Prostate gland (tissue), 2 donors: ENCODE results near the gene KLK7. TPM values are rescaled to one million over a fixed set of nuclear protein-coding genes. Genes with fewer than 3 reads are reported as not detected.

Experiments
- DNase-seq: peaks from one replicate; pipeline ENCODE4 v3.0.0-alpha.2; 2019; ENCODE audit warnings: low spot score
- H3K27ac ChIP-seq, 2 donors: fragments of 200-600 bp; sonication (generic); 2 replicates each; pipeline ENCODE4 v1.5.1; 2017 to 2019
- H3K27me3 ChIP-seq: fragments of 200-600 bp; sonication (generic); replicated peaks from 2 replicates; pipeline ENCODE4 v1.5.1; 2019; ENCODE audit not compliant: insufficient read depth
- H3K36me3 ChIP-seq, 2 donors: fragments of 200-600 bp; sonication (generic); 1 replicate in 1 of 2; 2 replicates in 1 of 2; pipeline versions ENCODE4 v1.5.1 to v1.8.1; 2017 to 2019
- H3K4me1 ChIP-seq: fragments of 200-600 bp; sonication (generic); replicated peaks from 2 replicates; pipeline ENCODE4 v1.5.1; 2019
- H3K4me3 ChIP-seq, 2 donors: fragments of 200-600 bp; sonication (generic); 2 replicates each; pipeline ENCODE4 v1.5.1; 2017 to 2019
- H3K9me3 ChIP-seq: fragments of 200-600 bp; sonication (generic); 2 replicates; pipeline ENCODE4 v1.5.1; 2017
- POLR2A ChIP-seq: fragments of 450-650 bp; IDR thresholded peaks from one replicate; pipeline ENCODE4 v1.6.1; 2016; ENCODE audit warnings: antibody characterized with exemption, mild to moderate bottlenecking
- POLR2AphosphoS5 ChIP-seq: sonication (generic); formaldehyde crosslinking; IDR thresholded peaks from one replicate; pipeline ENCODE4 v1.6.1; 2017; ENCODE audit warnings: antibody characterized with exemption
- WGBS: methylation state at CpG from one replicate; pipeline ENCODE4 v1.1.5; 2018; 5-methylcytosine and 5-hydroxymethylcytosine counted together
- intact Hi-C: fragments of 100-400 bp; cut with DNase I; formaldehyde crosslinking; loops from one replicate; pipeline ENCODE4 v1.14.2; 2022
- total RNA-seq, 2 donors: library from RNA; depleted of rRNA; stranded (reverse); fragments of >200 nt; gene quantifications; one replicate each; pipeline ENCODE4 v1.1.0, GENCODE V29; 2016
- TF ChIP-seq, protein P1 (sequence below), 4 experiments: fragments of 200-600 bp in 2 of 4; fragments of 450-650 bp in 2 of 4; sonication (generic) in 2 of 4; IDR thresholded peaks; 1 replicate in 3 of 4; 2 replicates in 1 of 4; pipeline ENCODE4 v1.5.1; 2016 to 2019; ENCODE audit warnings: antibody characterized with exemption in 4 of 4, mild to moderate bottlenecking in 2 of 4, moderate library complexity in 2 of 4

KLK7 gene
- total RNA-seq, 2 donors from 2014 or later: 0.68 to 1.2 TPM

GRCh38 chr19:50957587-50957986 lies 26.1 kb downstream of the KLK7 start:
- Histone ChIP-seq H3K27ac (no peak overlapping the region), H3K4me1 (no peaks in the 10 kb centered on the region), H3K9me3 (no peaks in the 10 kb centered on the region), H3K4me3 (no peak overlapping the region), H3K27me3 (no peaks in the 10 kb centered on the region), H3K36me3 (no peaks in the 10 kb centered on the region)
- whole genome bisulfite sequencing: 81% methylated on average over 8 of the region's 8 CpGs
- TF ChIP-seq, protein P1, sequence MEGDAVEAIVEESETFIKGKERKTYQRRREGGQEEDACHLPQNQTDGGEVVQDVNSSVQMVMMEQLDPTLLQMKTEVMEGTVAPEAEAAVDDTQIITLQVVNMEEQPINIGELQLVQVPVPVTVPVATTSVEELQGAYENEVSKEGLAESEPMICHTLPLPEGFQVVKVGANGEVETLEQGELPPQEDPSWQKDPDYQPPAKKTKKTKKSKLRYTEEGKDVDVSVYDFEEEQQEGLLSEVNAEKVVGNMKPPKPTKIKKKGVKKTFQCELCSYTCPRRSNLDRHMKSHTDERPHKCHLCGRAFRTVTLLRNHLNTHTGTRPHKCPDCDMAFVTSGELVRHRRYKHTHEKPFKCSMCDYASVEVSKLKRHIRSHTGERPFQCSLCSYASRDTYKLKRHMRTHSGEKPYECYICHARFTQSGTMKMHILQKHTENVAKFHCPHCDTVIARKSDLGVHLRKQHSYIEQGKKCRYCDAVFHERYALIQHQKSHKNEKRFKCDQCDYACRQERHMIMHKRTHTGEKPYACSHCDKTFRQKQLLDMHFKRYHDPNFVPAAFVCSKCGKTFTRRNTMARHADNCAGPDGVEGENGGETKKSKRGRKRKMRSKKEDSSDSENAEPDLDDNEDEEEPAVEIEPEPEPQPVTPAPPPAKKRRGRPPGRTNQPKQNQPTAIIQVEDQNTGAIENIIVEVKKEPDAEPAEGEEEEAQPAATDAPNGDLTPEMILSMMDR (IDR thresholded peaks at IDR 0.05): no peak
- TF ChIP-seq POLR2AphosphoS5 (no peak), POLR2A (no peak)
- intact Hi-C loops: no loop called here
- DNase-seq: no peak

DNA sequence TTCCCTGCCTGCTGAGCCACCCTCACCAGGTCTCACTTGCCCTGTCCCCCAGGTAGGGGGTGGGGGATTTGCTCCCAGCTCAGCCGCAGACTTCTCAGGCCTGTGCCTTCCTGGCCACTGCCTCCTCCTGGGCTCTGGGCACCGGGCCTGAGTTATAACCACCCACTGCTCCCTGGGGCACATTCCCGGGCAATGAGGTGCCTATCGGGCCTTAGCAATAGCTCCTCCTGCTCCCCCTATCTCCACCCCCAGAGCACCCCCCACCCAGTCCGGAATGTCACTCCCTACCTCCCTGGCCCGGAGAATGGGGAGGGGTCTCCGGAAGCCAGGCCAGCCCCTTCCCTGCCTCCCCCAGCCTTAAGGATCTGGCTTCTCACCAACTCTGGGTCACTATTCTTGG lies 30.8 kb downstream of the KLK7 start, which contains the start of gene KLK5:
Gene KLK5 (minus strand): TSS at position 129 of the 400 bp plus-strand sequence. CDS start 381 bp downstream, outside the sequence.
- TF ChIP-seq, protein P1 (IDR thresholded peaks at IDR 0.05): no peak
- TF ChIP-seq POLR2AphosphoS5 (no peak), POLR2A (no peak)
- H3K27ac ChIP-seq: no peak within 1 kb of the TSS
- no peaks in the 10 kb centered on the region for H3K4me1 ChIP-seq
- 15% methylated on average over 7 of the region's 7 CpGs for WGBS
- H3K9me3 ChIP-seq: no peaks in the 10 kb centered on the region
- no peaks in the 10 kb centered on the region for H3K36me3 ChIP-seq
- intact Hi-C loops: no loop called here
- no peaks in the 10 kb centered on the region for H3K27me3 ChIP-seq
- DNase-seq: no peak
- no peak within 1 kb of the TSS for H3K4me3 ChIP-seq

GRCh38 chr19:50949861-50950260 lies 33.9 kb downstream of the KLK7 start:
- no peak for DNase-seq
- intact Hi-C loops: no loop called here
- no peaks in the 10 kb centered on the region for H3K9me3 ChIP-seq
- H3K27me3 ChIP-seq: no peaks in the 10 kb centered on the region
- WGBS: 50% methylated on average over 19 of the region's 19 CpGs
- TF ChIP-seq POLR2A (no peak), POLR2AphosphoS5 (no peak)
- TF ChIP-seq, protein P1 (IDR thresholded peaks at IDR 0.05): no peak
- H3K4me1 ChIP-seq: no peaks in the 10 kb centered on the region
- no peak overlapping the region for H3K4me3 ChIP-seq
- H3K27ac ChIP-seq: no peak overlapping the region
- H3K36me3 ChIP-seq: no peaks in the 10 kb centered on the region

GRCh38 chr19:50947123-50947522 lies 36.6 kb downstream of the KLK7 start:
- no peaks in the 10 kb centered on the region for H3K9me3 ChIP-seq
- H3K36me3 ChIP-seq: no peaks in the 10 kb centered on the region
- no peak overlapping the region for H3K4me3 ChIP-seq
- intact Hi-C loops: no loop called here
- TF ChIP-seq POLR2A: no peak
- TF ChIP-seq, protein P1 (IDR thresholded peaks at IDR 0.05): no peak
- no peak for TF ChIP-seq POLR2AphosphoS5
- WGBS: 78% methylated on average over 4 of the region's 4 CpGs
- no peaks in the 10 kb centered on the region for H3K27me3 ChIP-seq
- no peak overlapping the region for H3K27ac ChIP-seq
- no peaks in the 10 kb centered on the region for H3K4me1 ChIP-seq
- DNase-seq: no peak

DNA sequence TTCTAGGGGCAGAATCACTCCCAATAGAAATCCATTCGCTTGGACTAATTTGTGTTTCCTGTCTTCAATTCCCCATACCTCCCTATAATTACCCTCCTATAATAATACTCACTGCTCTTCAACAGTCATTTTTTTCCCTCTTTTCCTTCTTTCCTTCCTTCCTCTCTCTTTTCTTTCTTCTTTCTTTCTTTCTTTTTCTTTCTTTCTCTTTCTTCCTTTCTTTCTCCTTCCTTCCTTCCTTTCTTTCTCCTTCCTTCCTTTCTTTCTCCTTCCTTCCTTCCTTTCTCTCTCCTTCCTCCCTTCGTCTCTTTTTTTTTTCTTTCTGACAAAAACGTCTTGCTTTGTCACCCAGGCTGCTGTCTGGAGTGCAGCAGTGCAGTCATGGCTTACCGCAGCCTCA lies 38.9 kb downstream of the KLK7 start:
- no peak overlapping the region for H3K4me3 ChIP-seq
- no peaks in the 10 kb centered on the region for H3K9me3 ChIP-seq
- DNase-seq: no peak
- H3K27me3 ChIP-seq: no peaks in the 10 kb centered on the region
- intact Hi-C loops: no loop called here
- WGBS: 71% methylated on average over 4 of the region's 4 CpGs
- H3K36me3 ChIP-seq: no peaks in the 10 kb centered on the region
- TF ChIP-seq POLR2A (no peak), POLR2AphosphoS5 (no peak)
- TF ChIP-seq, protein P1 (IDR thresholded peaks at IDR 0.05): no peak
- H3K27ac ChIP-seq: no peak overlapping the region
- H3K4me1 ChIP-seq: no peaks in the 10 kb centered on the region
